Kasumi-1 (cell line): ENCODE measurements around the gene STRC.
"Not testable (repeated sequence)": the region's sequence is repeated elsewhere in the genome, so short reads cannot be mapped to it uniquely, and the experiment has no call there.

Experiments used
- DNase-seq, 2 experiments: peaks; one replicate each; lab custom pipeline; 2025; lab: John Stamatoyannopoulos, UW

STRC gene

GRCh38 chr15:43618700-43619099 lies at the start of gene STRC:
TSS of gene STRC (minus strand) at chr15:43618800. CDS start at chr15:43618722, 78 bp downstream.
- DNase-seq = not testable (repeated sequence)

GRCh38 chr15:43666177-43666576 lies 47.6 kb upstream of the STRC start:
- not testable (repeated sequence) for DNase-seq

GRCh38 chr15:43663333-43663732 lies 44.7 kb upstream of the STRC start:
- DNase-seq = not testable (repeated sequence)

- not testable (repeated sequence) for DNase-seq
These were observed 43.7 kb upstream of the STRC start for GRCh38 chr15:43662293-43662692.

GRCh38 chr15:43659727-43660126 lies 41.1 kb upstream of the STRC start:
- DNase-seq = not testable (repeated sequence)

- not testable (repeated sequence) for DNase-seq
These were observed 30.9 kb upstream of the STRC start for GRCh38 chr15:43649430-43649926.

- no peak for DNase-seq
These were observed 30.2 kb upstream of the STRC start, which contains the start of gene CATSPER2 for GRCh38 chr15:43648649-43649429. TSS of gene CATSPER2 (minus strand) at chr15:43648844. CDS start at chr15:43648061, 783 bp downstream.

GRCh38 chr15:43638464-43639204 lies 20.0 kb upstream of the STRC start:
- not testable (repeated sequence) for DNase-seq

GRCh38 chr15:43626937-43627336 lies 8.3 kb upstream of the STRC start:
- DNase-seq = not testable (repeated sequence)

GRCh38 chr15:43625106-43625505 lies 6.5 kb upstream of the STRC start:
- no peak for DNase-seq

GRCh38 chr15:43622068-43622799 lies 3.6 kb upstream of the STRC start:
- DNase-seq = not testable (repeated sequence)

GRCh38 chr15:43617750-43618149 lies 850 bp downstream of the STRC start:
- not testable (repeated sequence) for DNase-seq

GRCh38 chr15:43602233-43602632 lies 16.4 kb downstream of the STRC start:
- DNase-seq = not testable (repeated sequence)

- not testable (repeated sequence) for DNase-seq
These were observed 18.4 kb downstream of the STRC start for GRCh38 chr15:43600200-43600599.

GRCh38 chr15:43599131-43599530 lies 19.5 kb downstream of the STRC start:
- not testable (repeated sequence) for DNase-seq

- not testable (repeated sequence) for DNase-seq
These were observed 25.0 kb downstream of the STRC start, which contains the start of gene CKMT1B for GRCh38 chr15:43593328-43594190. TSS of gene CKMT1B (plus strand) at chr15:43594027. CDS start at chr15:43594219, 192 bp downstream.

GRCh38 chr15:43592841-43593240 lies 25.8 kb downstream of the STRC start:
- not testable (repeated sequence) for DNase-seq

GRCh38 chr15:43589778-43590466 lies 28.7 kb downstream of the STRC start, which contains the start of gene PPIP5K1:
TSS of gene PPIP5K1 (minus strand) at chr15:43590208. CDS start at chr15:43584504, 5,704 bp downstream.
- DNase-seq = not testable (repeated sequence)

- not testable (repeated sequence) for DNase-seq
These were observed 44.0 kb downstream of the STRC start for GRCh38 chr15:43574607-43575006.

GRCh38 chr15:43566615-43567014 lies 52.0 kb downstream of the STRC start:
- DNase-seq = not testable (repeated sequence)
